ENCODE results near the gene LRMDA.

DNA sequence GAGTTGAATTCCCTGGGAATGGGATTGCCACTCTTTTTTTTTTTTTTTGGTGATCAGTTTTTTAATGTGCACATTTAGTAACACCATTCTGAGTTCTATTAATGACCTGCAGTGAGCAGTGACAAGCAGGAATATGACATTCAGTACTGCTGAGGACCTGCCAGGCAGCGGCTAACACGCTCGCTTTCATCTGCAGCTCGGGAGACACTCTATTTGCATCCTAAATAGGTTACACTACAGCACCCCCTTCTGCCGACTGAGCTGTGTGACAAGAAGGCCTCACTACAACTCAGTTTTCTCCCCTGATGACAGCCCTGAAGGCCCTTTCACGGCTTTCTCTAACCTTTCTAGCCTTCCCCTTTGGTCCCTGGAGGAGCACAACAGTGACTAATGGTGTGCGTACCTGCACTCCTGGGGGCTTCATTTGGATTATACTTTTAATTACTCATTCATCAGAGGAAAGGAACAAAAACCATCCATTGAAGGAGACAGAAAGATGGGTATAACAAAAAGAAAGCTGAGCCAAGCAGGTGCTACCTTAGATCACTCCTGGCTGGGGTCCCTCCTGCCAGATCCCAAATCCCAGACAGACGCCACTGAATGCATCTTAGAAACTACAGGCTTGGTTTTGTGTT is 872.4 kb downstream of the LRMDA start:
- TF ChIP-seq, protein P1, sequence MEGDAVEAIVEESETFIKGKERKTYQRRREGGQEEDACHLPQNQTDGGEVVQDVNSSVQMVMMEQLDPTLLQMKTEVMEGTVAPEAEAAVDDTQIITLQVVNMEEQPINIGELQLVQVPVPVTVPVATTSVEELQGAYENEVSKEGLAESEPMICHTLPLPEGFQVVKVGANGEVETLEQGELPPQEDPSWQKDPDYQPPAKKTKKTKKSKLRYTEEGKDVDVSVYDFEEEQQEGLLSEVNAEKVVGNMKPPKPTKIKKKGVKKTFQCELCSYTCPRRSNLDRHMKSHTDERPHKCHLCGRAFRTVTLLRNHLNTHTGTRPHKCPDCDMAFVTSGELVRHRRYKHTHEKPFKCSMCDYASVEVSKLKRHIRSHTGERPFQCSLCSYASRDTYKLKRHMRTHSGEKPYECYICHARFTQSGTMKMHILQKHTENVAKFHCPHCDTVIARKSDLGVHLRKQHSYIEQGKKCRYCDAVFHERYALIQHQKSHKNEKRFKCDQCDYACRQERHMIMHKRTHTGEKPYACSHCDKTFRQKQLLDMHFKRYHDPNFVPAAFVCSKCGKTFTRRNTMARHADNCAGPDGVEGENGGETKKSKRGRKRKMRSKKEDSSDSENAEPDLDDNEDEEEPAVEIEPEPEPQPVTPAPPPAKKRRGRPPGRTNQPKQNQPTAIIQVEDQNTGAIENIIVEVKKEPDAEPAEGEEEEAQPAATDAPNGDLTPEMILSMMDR (IDR thresholded peaks at IDR 0.05), result no peak
- no peak for TF ChIP-seq EZH2 (IDR thresholded peaks at IDR 0.05; ENCODE audit: borderline replicate concordance, insufficient read depth, low read depth, low read length, poor library complexity, severe bottlenecking)
